ENCODE measurements around the gene PTPN11.
"Not testable (repeated sequence)": the region's sequence is repeated elsewhere in the genome, so short reads cannot be mapped to it uniquely, and the experiment has no call there.

PTPN11 gene

DNA sequence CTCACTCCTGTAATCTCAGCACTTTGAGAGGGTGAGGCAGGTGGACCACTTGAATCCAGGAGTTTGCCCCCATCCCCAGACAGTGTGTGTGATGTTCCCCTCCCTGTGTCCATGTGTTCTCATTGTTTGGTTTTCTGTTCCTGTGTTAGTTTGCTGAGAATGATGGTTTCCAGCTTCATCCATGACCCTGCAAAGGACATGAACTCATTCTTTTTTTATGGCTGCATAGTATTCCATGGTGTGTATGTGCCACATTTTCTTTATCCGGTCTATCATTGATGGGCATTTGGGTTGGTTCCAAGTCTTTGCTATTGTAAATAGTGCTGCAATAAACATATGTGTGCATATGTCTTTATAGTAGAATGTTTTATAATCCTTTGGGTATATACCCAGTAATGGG lies 38.4 kb downstream of the PTPN11 start:
- not testable (repeated sequence) for DNase-seq

DNA sequence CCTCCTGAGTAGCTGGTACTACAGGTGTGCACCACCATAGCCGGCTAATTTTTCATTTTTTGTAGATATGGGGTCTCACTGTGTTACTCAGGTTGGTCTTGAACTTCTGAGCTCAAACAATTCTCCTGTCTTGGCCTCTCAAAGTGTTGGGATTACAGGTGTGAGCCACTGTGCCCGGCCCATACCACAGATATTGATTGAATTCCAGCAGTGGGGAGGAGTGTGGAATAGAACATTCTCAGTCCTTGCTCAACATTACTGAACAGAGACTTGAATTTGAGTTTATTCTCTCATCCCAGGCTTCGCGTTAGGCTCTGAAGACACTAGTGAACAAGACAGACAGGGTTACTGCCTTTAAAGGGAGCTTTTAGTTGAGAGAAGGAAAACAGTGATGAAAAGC lies 39.6 kb downstream of the PTPN11 start:
- DNase-seq: no peak

DNA sequence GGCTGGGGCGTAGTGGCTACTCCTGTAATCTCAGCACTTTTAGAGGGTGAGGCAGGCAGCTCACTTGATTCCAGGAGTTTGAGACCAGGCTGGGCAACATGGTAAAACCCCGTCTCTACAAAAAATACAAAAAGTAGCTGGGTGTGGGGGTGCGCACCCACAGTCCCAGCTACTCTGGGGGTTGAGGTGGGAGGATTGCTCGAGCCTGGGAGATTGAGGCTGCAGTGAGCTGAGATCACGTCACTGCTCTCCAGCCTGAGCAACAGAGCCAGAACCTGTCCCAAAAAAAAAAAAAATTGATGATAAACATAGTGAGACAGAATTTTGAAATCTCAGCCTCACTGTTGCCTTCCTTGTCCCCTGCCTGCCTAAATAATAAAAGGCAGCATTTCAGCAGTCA lies 40.0 kb downstream of the PTPN11 start:
- DNase-seq: no peak

DNA sequence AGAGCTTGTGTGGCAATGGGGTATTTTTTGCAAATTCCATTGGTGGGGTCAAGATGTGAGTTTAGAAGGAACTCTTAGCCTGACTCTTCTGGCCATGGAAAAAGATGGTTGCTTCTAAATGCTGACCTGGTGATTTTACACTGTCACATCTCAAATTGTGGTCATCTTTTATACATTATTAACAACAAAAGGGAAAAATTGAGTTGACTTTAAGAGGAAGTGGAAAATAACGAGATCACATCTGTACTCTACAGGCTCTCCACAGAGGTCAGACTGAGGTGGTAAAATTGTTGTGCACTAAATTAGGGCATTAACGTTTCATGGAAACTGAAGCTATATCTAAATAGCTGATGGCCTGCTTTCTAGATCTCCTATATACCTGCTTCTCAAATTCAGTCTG lies 44.7 kb downstream of the PTPN11 start:
- DNase-seq: no peak

DNA sequence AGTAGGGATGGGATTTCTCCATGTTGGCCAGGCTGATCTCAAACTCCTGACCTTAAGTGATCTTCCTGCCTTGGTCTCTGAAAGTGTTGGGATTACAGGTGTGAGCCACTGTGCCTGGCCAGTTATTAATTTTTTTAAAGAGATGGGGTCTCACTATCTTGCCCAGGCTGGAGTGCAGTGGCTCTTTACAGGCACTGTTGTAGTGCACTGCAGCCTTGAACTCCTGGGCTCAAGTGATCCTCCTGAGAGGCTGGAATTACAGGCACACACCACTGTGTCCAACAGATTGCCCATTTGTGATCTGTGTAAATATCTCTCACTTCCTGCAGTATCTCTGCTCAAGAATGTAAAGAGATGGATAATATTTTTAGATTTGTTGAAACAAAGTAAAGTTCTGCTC lies 45.9 kb downstream of the PTPN11 start:
- DNase-seq: no peak

DNA sequence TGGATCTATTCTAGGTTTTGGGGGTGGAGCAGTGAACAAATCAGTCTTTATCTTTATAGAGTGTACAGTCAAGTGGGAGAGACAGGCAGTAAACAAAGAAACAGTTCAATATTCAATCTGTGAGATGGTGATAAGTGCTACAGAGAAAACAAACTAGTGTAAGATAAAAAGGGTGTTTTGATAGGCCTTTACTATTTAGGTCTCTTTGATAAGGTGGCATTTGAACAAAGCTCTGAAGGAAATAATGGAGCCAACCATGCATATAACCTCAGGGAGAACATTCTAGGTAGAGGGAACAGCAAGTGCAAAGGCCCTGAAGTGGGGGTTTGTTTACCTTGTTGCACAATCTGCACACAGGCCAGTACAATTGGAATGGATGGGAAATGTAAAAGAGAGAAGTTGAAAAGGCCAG lies 47.3 kb downstream of the PTPN11 start:
- DNase-seq: no peak

- DNase-seq: no peak
These were observed 48.1 kb downstream of the PTPN11 start for GRCh38 chr12:112466835-112467234.

DNA sequence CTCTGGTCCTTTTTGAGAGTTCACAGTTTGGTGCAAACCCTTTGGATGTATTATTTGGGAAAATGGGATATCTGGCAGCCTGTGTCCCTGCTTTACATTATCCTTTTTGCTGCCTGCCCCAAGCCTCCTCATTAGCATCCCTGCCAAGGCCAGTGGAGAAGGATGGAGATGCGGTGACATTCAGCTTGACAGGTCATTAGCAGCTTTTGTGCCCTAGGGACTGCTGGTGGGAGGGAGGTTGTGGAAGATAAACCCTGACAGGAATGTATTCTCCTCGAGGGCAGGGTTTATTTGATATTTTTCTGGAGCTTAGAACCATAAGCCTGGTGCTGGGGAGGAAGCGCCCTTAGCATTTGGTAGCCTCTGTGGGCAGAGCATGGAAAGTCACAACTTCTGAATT lies 49.3 kb downstream of the PTPN11 start:
- no peak for DNase-seq

DNA sequence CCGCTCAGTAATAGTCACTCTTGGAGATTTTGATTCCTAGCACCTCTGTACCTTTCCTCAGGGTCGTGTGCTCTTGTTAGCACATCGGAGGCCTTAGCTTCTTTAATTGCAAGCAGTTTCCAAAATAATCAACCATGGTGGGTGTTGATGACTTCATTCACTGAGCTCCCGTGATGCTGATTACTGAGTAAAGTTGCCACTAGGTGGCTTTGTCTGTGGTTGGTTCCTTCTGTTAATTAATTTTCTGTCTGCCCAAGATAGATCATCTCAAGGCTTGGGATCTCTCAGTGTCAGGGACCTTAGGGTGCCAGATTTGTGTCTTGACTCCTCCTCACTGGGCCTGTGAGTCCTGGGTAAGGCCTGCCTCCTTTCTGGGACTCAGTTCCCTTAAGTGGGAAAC lies 54.3 kb downstream of the PTPN11 start:
- peak in 1 of 2 experiments; percentile 11 for DNase-seq

DNA sequence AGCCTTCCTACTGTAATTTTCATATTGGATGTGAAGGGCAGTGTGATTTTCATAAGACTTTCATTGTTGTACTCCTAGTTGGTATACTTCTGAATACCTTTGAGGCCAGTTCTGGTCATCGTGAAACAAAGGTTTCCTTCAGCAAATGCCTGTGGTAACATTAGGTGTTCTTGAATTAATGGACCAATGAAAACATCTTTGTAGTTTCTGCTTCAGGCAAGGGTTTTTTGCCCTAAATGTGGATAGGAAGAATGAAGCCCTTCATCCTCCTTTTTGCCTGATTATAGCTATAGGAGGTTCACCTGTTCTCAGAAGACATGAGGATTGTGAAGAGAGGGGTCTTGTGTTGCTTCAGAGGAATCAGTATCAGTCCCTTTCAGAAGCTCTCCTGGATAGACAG lies 60.7 kb downstream of the PTPN11 start:
- DNase-seq: no peak

DNA sequence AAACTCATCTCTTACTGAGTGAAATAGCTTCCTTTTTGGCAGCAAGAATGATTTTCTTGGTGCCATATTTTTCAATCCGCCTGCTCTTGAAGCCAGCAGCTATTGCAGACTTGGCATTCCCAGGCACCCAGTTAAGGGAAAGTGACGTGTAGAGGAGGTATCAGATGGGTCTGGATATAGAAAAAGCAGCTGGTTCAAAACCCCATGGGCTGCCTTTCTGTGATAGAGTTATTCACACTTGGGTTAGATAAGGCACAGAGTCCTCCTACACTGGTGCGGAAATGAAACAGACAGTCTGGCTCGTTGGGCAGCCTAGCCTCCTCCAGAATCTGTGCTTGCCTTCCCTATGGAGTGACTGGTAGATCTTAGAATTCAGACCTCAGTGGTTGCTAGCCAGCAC lies 62.2 kb downstream of the PTPN11 start:
- DNase-seq: no peak

- DNase-seq: no peak
These were observed 64.0 kb downstream of the PTPN11 start for GRCh38 chr12:112482733-112483132.

GRCh38 chr12:112486361-112486760 lies 67.6 kb downstream of the PTPN11 start:
- no peak for DNase-seq

DNA sequence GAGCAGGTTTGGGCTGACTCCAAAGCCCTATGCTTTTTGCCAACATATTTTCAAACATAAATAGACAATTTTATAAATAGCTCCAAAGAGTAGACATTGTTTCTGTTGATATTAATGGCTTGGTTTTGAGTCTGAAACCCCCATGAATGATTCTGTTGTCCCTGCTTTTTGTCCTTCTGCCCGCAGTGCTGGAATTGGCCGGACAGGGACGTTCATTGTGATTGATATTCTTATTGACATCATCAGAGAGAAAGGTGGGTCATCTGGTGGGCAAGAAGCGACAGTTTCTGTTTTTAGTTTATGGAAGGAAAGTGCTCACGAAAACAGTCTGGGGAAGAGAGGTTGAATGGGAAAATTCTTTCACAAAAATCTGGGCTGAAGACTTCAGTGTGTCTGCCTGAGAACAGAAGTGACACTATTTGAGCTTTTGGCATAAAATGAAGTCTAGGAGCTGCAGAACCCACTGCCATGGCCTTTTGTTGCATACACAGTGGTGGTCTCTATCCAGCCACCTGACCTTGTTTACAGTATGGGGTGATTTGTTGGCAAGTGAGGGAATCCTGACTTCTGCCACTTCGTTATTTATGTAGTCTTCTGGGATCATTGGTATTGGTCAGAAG lies 69.6 kb downstream of the PTPN11 start:
- DNase-seq: no peak

DNA sequence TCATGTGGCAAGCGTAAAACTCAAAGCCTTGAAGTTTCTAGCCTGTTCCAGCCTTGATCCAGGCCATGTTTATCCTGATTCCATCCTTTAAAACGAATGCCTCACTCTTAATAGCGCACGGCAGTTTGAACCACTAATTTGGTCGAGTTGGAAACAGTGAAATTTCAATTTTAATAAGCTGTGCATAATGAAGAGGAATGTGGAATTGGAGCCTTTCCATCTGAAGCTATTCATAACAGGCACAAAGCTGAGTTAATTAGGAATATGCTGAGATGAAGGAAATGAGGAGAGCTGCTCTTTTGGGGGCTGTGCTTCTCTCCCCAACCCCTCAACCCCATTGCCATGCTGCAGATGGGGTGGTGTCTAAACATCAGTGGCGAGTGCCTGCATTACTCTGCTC lies 70.7 kb downstream of the PTPN11 start:
- no peak for DNase-seq

DNA sequence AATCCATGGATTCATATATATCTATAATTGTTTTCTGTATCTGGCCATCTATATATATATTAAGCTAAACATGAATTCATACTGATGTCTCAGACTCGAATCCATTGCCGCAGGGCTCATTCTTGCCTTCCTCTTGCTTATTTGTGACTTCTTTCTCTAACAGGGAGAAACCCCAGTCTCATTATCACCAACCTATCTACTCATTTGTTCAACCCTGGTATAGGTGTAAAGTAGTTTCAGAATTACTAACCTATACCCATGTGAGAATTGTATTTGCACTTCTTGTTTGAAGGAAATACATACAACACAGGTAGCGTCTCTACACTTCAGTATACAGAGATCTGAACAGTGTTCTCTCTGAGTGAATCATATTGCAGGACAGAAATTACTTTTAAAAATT lies 77.7 kb downstream of the PTPN11 start:
- DNase-seq: no peak

DNA sequence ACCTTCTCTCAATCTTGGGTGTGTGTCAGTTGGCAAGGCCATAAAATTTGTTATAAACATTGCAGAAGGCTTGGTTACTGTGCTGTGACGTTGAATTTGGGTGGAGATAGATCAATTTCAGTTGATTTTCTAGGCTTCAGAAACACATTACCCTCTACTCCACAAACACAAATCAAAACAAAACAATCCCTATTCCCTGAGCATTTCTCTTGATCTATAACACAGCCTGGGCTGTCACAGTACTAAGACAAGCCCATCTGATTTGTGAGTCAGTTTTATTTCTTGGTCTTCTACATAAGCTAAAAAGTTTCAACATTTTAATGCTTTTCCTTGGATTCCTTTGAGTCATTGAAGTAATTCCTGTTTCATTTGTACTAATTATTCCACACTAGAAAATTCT lies 79.8 kb downstream of the PTPN11 start:
- no peak for DNase-seq

DNA sequence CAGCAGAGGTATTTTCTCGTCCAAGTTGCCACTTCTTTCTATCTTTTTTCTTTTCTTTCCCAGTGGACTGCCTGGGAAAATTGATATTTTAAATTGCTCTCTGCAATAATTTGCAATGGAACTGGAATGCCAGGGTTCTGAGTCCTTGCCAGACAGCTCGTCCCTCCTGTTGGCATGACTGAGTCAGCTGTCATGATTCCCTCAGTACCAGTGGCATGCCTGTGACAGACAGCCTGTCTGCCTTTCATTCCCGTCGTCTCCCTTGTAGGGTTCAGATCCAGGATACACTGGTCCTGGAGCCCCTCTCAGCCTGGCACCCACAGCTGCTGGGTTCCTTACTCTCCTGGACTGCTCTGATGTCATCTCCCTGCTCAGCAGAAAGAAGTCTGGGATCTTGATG lies 84.8 kb downstream of the PTPN11 start:
- no peak for DNase-seq

DNA sequence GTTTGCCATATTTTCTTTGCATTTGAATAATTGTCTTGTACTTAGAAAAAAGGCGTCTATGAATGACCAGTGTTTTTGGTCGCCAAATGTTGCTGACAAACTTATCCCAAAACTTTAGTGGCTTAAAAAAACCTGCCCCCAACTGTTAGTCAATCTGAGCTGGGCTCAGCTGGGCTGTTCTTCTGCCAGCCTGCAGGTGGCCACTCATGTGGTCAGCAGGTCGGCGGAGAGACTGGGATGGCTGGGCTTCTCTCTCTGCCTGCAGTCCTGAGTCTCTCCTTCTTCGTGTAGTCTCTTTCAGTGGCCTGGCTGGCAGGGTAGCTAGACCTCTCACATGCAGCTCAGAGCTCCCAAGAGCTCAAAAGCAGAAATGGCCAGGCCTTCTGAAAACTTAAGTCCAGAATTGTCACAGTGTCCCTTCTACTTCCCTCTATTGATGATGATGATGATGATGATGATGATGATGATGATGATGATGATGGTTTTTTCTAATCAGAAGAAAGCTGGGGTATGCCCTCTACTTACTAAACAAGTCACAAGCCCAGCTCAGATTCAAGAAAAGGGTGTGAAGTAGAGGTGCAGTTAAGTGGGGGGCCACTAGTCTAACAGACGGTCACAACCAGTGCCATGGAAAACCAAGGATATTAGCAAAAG lies 87.9 kb downstream of the PTPN11 start:
- no peak for DNase-seq

- DNase-seq: no peak
These were observed 94.7 kb downstream of the PTPN11 start for GRCh38 chr12:112513471-112513870.

- DNase-seq: no peak
These were observed 95.7 kb downstream of the PTPN11 start for GRCh38 chr12:112514456-112514855.

- DNase-seq: no peak
These were observed 96.3 kb downstream of the PTPN11 start for GRCh38 chr12:112514926-112515642.

DNA sequence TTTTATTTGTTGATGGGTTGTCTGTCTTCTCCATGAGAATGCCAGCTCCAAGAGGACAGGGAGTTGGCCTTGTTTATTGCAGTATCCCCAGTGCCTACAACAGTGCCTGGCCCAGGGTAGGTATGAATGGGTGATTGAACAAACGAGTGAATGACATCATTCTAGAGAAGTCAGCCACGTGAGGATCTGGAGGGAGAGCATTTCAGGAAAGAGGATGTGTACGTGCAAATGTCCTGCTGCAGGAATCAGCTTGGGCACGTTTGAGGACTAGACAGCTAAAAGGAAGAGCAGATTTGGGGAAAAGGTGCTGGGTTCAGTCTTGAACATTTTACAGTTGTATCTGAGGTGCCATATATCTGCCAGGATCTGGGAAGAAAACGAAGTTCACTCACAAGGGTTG lies 97.1 kb downstream of the PTPN11 start:
- no peak for DNase-seq

DNA sequence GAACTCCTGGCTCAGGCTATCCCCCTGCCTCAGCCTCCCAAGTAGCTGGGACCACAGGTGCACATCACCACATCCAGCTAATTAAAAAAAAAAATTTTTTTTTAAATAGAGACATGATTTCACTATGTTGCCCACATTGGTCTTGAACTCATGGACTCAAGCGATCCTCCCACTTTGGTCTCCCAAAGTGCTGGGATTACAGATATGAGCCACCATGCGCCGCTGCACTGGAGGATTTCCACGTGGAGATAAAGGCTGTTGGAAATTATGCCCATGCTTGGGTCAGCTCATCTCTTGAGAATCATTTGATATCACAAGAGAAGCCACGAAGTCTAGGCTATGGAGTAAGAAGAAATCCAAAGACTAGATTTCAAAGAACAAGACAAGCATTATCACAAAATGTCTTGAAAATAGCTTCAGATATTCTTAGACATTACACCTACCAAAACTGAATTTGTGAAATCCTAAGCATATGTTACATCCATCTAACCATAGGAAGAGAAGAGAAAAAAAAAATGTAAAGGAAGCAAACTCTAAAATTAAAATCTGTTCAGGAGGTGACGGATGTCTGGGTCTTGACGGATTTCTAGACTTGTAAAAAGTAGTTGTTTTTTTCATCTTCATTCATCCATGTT lies 99.1 kb downstream of the PTPN11 start:
- DNase-seq: no peak

Data from SW 1271 (cell line).